Ovary (tissue), 9 donors: ENCODE data around the gene KIR2DL1. TPM values are rescaled to one million over a fixed set of nuclear protein-coding genes. Genes with fewer than 3 reads are reported as not detected.
"Not testable (repeated sequence)": the region's sequence is repeated elsewhere in the genome, so short reads cannot be mapped to it uniquely, and the experiment has no call there.

Source experiments
- DNase-seq, 5 donors: peaks; one replicate each; pipeline ENCODE4 v3.0.0-alpha.2; 2019 to 2020
- H3K27ac ChIP-seq, 2 donors: fragments of 200-600 bp; one replicate each; pipeline versions ENCODE4 v1.5.1 to v1.8.0; 2019 to 2022
- H3K27me3 ChIP-seq: fragments of 200-600 bp; one replicate; pipeline ENCODE4 v1.8.0; 2022
- H3K36me3 ChIP-seq: fragments of 200-600 bp; sonication (generic); one replicate; pipeline ENCODE4 v1.5.1; 2019
- H3K4me1 ChIP-seq: one replicate; pipeline ENCODE4 v1.8.1; 2013; ENCODE audit warnings: mild to moderate bottlenecking, moderate library complexity; ENCODE audit not compliant: insufficient read depth
- H3K4me3 ChIP-seq: fragments of 200-600 bp; sonication (generic); one replicate; pipeline ENCODE4 v1.5.1; 2017
- H3K9me3 ChIP-seq, 2 donors: fragments of 200-600 bp in 1 of 2; sonication (generic) in 1 of 2; one replicate each; pipeline versions ENCODE4 v1.5.1 to v1.8.1; 2013 to 2019; ENCODE audit warnings: mild to moderate bottlenecking in 1 of 2, moderate library complexity in 1 of 2
- CTCF ChIP-seq, 3 donors: fragments of 450-650 bp in 2 of 3; fragments of 200-600 bp in 1 of 3; IDR thresholded peaks; one replicate each; pipeline versions ENCODE4 v1.5.1 to v1.8.0; 2016 to 2022; ENCODE audit warnings: antibody characterized with exemption in 3 of 3, mild to moderate bottlenecking in 1 of 3
- EP300 ChIP-seq: sonication (generic); formaldehyde crosslinking; IDR thresholded peaks from one replicate; pipeline ENCODE4 v1.6.1; 2017; ENCODE audit warnings: antibody characterized with exemption
- POLR2A ChIP-seq: fragments of 450-650 bp; IDR thresholded peaks from one replicate; pipeline ENCODE4 v1.6.1; 2017; ENCODE audit warnings: antibody characterized with exemption, mild to moderate bottlenecking, moderate library complexity
- WGBS, 3 donors: extraction: QIAGEN DNeasy Blood & Tissue Kit in 1 of 3; methylation state at CpG; one replicate each; pipeline versions ENCODE4 v1.1.5 to v1.1.7; 2013 to 2017; 5-methylcytosine and 5-hydroxymethylcytosine counted together
- intact Hi-C, 4 donors: fragments of 100-400 bp; cut with DNase I; formaldehyde crosslinking; loops; one replicate each; pipeline versions ENCODE4 v1.11.0 to v1.15.1; 2022 to 2023
- polyA plus RNA-seq, 2 donors: library from polyadenylated mRNA; stranded (reverse); fragments of 200-250 nt in 1 of 2; fragments of 350-450 nt in 1 of 2; fragmentation: Illumina TruSeq in 1 of 2; extraction: RNeasy Lipid Tissue Mini Kit (QIAGEN cat#74804) in 1 of 2; gene quantifications; one replicate each; pipeline ENCODE4 v1.2.3, GENCODE V29; 2013 to 2014
- total RNA-seq, 7 donors: library from RNA; depleted of rRNA in 2 of 7; stranded (reverse); fragments of >200 nt in 2 of 7; fragmentation: NEBNext Ultra II Directional in 3 of 7; extraction: Animal tissue kit (Norgen Biotek cat#: 25700) in 3 of 7; gene quantifications; one replicate each; pipeline versions ENCODE4 v1.1.0 to v1.2.4, GENCODE V29; 2016 to 2023
- donor health status: DM: no; HTN: no; CAD: no; lungs with moderate emphysema.
- donor health status: DM: no; HTN: no; CAD: no.
- donor health status: Bipolar disorder and iron deficiency.
- donor health status: DM: yes; HTN: yes; CAD: no.
- donor health status: DM: no; HTN: no; CAD: no.
- donor health status: DM: yes; HTN: yes; CAD: no.

KIR2DL1 gene
- total and polyA plus RNA-seq, 9 donors, result 0.12 TPM; not detected in 8

DNA sequence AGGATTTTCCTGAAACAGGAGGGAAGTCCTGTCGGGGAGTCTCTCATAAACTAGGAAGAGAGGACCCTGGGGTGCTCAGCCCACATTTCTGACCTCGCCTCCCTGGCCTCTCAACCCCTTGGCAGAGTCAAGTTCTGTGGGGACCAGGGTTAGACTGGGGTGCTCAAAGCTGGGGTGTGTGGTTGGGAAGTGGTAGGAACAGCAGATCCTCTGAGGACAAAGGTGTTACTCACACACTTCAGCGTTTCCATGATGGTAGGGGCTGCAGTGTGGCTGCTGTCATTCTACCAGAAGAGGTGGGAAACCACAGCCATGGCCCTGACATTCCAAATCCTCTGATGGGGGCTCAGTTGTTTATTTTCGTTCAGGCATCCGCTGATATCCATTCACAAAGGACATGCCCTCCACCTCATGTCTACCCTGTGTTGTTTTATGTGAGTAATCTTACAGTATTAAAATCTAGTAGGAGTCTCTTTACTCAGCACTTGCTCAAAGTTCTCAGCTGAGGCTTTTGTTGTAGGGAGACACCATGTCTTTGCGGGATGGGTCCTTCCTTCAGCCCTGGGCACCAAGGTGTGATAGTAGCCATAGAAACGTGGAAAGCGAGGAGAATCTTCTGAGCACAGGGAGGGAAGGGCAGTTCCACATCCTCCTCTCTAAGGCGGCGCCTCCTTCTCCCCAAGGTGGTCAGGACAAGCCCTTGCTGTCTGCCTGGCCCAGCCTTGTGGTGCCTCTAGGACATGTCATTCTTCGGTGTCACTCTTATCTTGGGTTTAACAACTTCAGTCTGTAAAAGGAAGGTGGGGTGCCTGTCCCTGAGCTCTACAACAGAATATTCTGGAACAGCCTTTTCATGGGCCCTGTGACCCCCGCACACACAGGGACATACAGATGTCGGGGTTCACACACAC is 29.8 kb upstream of the KIR2DL1 start:
- intact Hi-C loops, result loop anchor here in 1 of 4 donors (5.0 kb wide), 1 partner anchor 107 kb away; no protein-coding TSS in a partner anchor
- Histone ChIP-seq H3K4me1 (no peaks in the 10 kb centered on the region), H3K27ac (no peak overlapping the region), H3K27me3 (no peaks in the 10 kb centered on the region), H3K4me3 (no peak overlapping the region), H3K9me3 (no peaks in the 10 kb centered on the region), H3K36me3 (no peaks in the 10 kb centered on the region)
- no peak for DNase-seq
- no peak for TF ChIP-seq POLR2A
- no peak for TF ChIP-seq EP300
- no peak for TF ChIP-seq CTCF (IDR thresholded peaks at IDR 0.05)
- 72 to 79% (median 74%) methylated on average over 13 of the region's 13 CpGs for WGBS, 3 donors

DNA sequence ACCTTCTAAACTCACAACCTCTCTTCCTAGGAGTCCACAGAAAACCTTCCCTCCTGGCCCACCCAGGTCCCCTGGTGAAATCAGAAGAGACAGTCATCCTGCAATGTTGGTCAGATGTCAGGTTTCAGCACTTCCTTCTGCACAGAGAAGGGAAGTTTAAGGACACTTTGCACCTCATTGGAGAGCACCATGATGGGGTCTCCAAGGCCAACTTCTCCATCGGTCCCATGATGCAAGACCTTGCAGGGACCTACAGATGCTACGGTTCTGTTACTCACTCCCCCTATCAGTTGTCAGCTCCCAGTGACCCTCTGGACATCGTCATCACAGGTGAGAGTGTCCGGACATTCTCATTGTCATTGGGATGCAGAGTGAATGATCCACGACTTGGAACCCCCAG is 27.6 kb upstream of the KIR2DL1 start:
- H3K4me3 ChIP-seq, H3K36me3 ChIP-seq, H3K9me3 ChIP-seq, DNase-seq, H3K4me1 ChIP-seq, H3K27me3 ChIP-seq, intact Hi-C loops, H3K27ac ChIP-seq: not testable (repeated sequence)
- 57 to 62% (median 57%) methylated on average over 5 of the region's 5 CpGs for WGBS, 3 donors

DNA sequence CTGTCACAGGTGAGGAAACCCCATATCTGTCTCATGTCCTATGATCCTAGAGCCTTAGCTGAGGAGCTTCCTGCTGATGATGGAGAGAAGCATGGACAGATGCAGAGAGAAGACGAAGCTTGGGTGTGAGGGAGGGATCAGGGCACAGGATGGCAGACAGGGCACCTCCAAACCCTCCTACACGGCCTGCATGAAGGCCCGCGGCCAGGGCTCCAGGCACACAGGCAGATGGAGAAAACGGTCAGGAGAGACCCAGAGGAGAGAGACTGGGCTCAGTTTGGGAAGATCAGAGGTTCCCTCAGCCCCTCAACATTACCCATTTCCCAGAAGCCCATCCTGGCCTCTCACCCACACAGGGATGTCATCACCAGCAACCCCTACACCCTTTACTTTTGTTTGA is 25.5 kb upstream of the KIR2DL1 start:
- WGBS, 3 donors, result 66 to 69% (median 66%) methylated on average over 5 of the region's 5 CpGs
- H3K27ac ChIP-seq, result not testable (repeated sequence)

DNA sequence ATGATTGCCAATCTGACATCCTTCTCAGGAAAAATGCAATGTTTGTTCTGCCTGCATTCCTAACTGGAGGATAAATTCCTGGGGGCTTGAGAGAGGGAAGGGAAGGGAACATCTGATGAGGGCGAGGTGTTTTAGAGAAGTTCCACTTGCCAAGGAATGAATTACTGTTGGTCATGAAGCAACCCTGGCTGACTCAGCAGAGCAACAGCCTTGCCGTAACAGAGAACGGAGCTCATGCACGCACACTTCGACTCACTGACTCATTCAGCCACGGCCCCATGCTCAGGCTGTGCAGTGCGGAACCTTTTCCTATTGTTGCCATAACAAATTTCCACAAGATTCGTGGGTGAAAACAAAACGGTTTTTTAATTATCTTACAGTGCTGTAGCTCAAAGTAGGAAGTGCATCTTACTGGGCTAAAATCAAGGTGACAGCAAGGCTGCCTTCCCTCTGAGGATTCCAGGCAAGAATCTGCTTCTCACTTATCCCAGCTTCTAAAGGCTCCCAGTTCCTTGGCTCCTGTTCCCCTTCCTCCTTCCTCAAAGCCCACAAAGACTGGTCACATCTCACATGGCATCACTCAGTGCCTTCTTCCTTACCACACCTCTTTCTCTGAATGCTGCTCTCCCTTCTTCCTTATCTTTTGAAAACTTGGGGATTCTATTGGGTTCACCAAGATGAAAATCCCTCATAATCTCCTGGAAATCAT is 21.8 kb upstream of the KIR2DL1 start:
- H3K36me3 ChIP-seq, H3K27me3 ChIP-seq, H3K27ac ChIP-seq, H3K4me1 ChIP-seq, H3K9me3 ChIP-seq, intact Hi-C loops, H3K4me3 ChIP-seq, DNase-seq: not testable (repeated sequence)
- 70 to 85% (median 78%) methylated on average over 9 of the region's 9 CpGs for WGBS, 3 donors

More for the DNA sequence above, 25.5 kb upstream of the KIR2DL1 start:
- H3K36me3 ChIP-seq, H3K4me3 ChIP-seq, H3K9me3 ChIP-seq, intact Hi-C loops, DNase-seq, H3K4me1 ChIP-seq, H3K27me3 ChIP-seq: not testable (repeated sequence)

GRCh38 chr19:54750276-54750675 is 19.3 kb upstream of the KIR2DL1 start:
- H3K4me3 ChIP-seq, H3K27me3 ChIP-seq, intact Hi-C loops, H3K9me3 ChIP-seq, H3K27ac ChIP-seq, H3K4me1 ChIP-seq, DNase-seq, H3K36me3 ChIP-seq: not testable (repeated sequence)
- 55 to 66% (median 64%) methylated on average over 6 of the region's 6 CpGs for WGBS, 3 donors

DNA sequence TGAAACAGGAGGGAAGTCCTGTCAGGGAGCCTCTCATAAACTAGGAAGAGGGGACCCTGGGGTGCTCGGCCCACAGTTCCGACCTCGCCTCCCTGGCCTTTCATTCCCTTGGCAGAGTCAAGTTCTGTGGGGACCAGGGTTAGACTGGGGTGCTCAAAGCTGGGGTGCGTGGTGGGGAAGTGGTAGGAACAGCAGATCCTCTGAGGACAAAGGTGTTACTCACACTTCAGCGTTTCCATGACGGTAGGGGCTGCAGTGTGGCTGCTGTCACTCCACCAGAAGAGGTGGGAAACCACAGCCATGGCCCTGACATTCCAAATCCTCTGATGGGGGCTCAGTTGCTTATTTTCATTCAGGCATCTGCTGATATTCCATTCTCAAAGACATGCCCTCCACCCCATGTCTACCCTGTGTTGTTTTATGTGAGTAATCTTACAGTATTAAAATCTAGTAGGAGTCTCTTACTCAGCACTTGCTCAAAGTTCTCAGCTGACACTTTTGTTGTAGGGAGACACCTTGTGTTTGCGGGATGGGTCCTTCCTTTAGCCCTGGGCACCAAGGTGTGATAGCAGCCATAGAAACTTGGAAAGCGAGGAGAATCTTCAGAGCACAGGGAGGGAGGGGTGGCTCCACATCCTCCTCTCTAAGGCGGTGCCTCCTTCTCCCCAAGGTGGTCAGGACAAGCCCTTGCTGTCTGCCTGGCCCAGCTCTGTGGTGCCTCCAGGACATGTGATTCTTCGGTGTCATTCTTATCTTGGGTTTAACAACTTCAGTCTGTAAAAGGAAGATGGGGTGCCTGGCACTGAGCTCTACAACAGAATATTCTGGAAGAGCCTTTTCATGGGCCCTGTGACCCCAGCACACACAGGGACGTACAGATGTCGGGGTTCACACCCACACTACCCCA is 13.1 kb upstream of the KIR2DL1 start:
- H3K27me3 ChIP-seq, intact Hi-C loops, DNase-seq, H3K4me3 ChIP-seq, H3K4me1 ChIP-seq, H3K36me3 ChIP-seq, H3K27ac ChIP-seq, H3K9me3 ChIP-seq: not testable (repeated sequence)
- WGBS, 3 donors, result 71 to 83% (median 77%) methylated on average over 11 of the region's 12 CpGs

DNA sequence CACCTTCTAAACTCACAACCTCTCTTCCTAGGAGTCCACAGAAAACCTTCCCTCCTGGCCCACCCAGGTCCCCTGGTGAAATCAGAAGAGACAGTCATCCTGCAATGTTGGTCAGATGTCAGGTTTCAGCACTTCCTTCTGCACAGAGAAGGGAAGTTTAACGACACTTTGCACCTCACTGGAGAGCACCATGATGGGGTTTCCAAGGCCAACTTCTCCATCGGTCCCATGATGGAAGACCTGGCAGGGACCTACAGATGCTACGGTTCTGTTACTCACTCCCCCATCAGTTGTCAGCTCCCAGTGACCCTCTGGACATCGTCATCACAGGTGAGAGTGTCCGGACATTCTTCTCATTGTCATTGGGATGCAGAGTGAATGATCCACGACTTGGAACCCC is 11.0 kb upstream of the KIR2DL1 start:
- H3K4me1 ChIP-seq, H3K4me3 ChIP-seq, DNase-seq, intact Hi-C loops, H3K9me3 ChIP-seq, H3K36me3 ChIP-seq, H3K27me3 ChIP-seq, H3K27ac ChIP-seq: not testable (repeated sequence)
- 51 to 67% (median 52%) methylated on average over 6 of the region's 6 CpGs for WGBS, 3 donors

DNA sequence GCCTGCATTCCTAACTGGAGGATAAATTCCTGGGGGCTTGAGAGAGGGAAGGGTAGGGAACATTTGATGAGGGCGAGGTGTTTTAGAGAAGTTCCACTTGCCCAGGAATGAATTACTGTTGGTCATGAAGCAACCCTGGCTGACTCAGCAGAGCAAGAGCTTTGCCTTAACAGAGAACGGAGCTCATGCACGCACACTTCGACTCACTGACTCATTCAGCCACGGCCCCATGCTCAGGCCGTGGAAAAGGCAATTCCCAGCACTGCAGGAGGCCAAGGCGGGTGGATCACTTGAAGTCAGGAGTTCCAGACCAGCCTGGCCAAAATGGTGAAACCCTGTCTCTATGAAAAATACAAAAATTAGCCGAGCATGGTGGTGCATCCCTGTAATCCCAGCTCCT is 5.4 kb upstream of the KIR2DL1 start:
- H3K9me3 ChIP-seq, H3K4me1 ChIP-seq, H3K27me3 ChIP-seq, H3K27ac ChIP-seq, intact Hi-C loops, H3K36me3 ChIP-seq, DNase-seq, H3K4me3 ChIP-seq: not testable (repeated sequence)
- 65 to 78% (median 74%) methylated on average over 8 of the region's 8 CpGs for WGBS, 3 donors

DNA sequence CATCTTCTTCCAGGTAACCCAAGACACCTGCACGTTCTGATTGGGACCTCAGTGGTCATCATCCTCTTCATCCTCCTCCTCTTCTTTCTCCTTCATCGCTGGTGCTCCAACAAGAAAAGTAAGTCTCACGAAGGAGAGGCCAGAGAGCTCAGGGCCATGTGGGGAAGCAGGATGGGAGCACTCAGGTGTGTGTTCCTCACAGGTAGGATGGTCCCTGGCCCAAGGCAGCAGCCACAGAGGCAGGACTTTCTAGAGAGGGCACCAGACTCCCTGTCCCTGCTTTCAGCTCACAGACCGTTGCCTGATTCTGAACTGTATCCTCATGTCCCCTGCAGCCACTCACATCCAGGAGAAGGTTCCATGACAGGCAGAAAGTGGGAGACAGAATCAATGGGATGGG is 3.1 kb upstream of the KIR2DL1 start:
- H3K27ac ChIP-seq, H3K4me1 ChIP-seq, H3K36me3 ChIP-seq, H3K4me3 ChIP-seq, H3K9me3 ChIP-seq, intact Hi-C loops, H3K27me3 ChIP-seq, DNase-seq: not testable (repeated sequence)
- WGBS, 3 donors, result 70 to 75% (median 73%) methylated on average over 4 of the region's 4 CpGs

DNA sequence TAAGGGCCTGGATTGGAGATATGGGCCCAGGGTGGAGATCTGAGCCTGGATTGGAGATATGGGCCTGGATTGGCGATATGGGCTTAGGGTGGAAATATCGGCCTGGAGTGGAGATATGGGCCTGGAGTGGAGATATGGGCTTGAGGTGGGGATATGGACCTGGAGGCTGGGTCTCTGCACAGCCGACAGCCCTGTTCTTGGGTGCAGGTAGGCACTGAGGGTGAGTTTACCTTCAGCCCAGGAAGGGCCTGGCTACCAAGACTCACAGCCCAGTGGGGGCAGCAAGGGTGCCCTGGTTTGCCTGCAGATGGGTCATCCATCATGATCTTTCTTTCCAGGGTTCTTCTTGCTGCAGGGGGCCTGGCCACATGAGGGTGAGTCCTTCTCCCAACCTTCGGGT is 918 bp downstream of the KIR2DL1 start:
- 76 to 89% (median 77%) methylated on average over 4 of the region's 4 CpGs for WGBS, 3 donors
- H3K4me1 ChIP-seq, H3K27ac ChIP-seq, H3K4me3 ChIP-seq, H3K27me3 ChIP-seq, intact Hi-C loops, H3K36me3 ChIP-seq, H3K9me3 ChIP-seq, DNase-seq: not testable (repeated sequence)
